ENCODE results near the gene MRTFA.
"Not testable (repeated sequence)": the region's sequence is repeated elsewhere in the genome, so short reads cannot be mapped to it uniquely, and the experiment has no call there.

The MRTFA gene

GRCh38 chr22:40509401-40510134, 127.0 kb downstream of the MRTFA start:
- peak; percentile 36 for FAIRE-seq

GRCh38 chr22:40508046-40508445, 128.5 kb downstream of the MRTFA start:
- not testable (repeated sequence) for FAIRE-seq; DNase-seq (ENCODE audit: insufficient read length)

More at GRCh38 chr22:40509401-40510134, 127.0 kb downstream of the MRTFA start:
- TF ChIP-seq POLR2AphosphoS5 (IDR thresholded peaks at IDR 0.05; ENCODE audit: low read depth, low read length), result no peak
- no peak for TF ChIP-seq TAF1 (IDR thresholded peaks at IDR 0.05; ENCODE audit: borderline replicate concordance, low read depth, low read length)
- TF ChIP-seq POLR2A (IDR thresholded peaks at IDR 0.05; ENCODE audit: low read depth, low read length), result no peak
- no peak for DNase-seq (ENCODE audit: insufficient read length)

GRCh38 chr22:40507491-40507890, 129.0 kb downstream of the MRTFA start:
- TF ChIP-seq TAF1 (IDR thresholded peaks at IDR 0.05; ENCODE audit: borderline replicate concordance, low read depth, low read length), result no peak
- no peak for TF ChIP-seq POLR2AphosphoS5 (IDR thresholded peaks at IDR 0.05; ENCODE audit: low read depth, low read length)
- no peak for TF ChIP-seq POLR2A (IDR thresholded peaks at IDR 0.05; ENCODE audit: low read depth, low read length)
- DNase-seq (ENCODE audit: insufficient read length), result no peak
- FAIRE-seq, result no peak

GRCh38 chr22:40506762-40507161, 129.8 kb downstream of the MRTFA start:
- no peak for FAIRE-seq
- DNase-seq (ENCODE audit: insufficient read length), result no peak
- TF ChIP-seq POLR2A (IDR thresholded peaks at IDR 0.05; ENCODE audit: low read depth, low read length) (no peak), POLR2AphosphoS5 (IDR thresholded peaks at IDR 0.05; ENCODE audit: low read depth, low read length) (no peak), TAF1 (IDR thresholded peaks at IDR 0.05; ENCODE audit: borderline replicate concordance, low read depth, low read length) (no peak)

GRCh38 chr22:40504285-40505249, 132.0 kb downstream of the MRTFA start:
- DNase-seq (ENCODE audit: insufficient read length), result no peak
- FAIRE-seq, result no peak
- TF ChIP-seq POLR2AphosphoS5 (IDR thresholded peaks at IDR 0.05; ENCODE audit: low read depth, low read length), result no peak
- no peak for TF ChIP-seq POLR2A (IDR thresholded peaks at IDR 0.05; ENCODE audit: low read depth, low read length)
- no peak for TF ChIP-seq TAF1 (IDR thresholded peaks at IDR 0.05; ENCODE audit: borderline replicate concordance, low read depth, low read length)

GRCh38 chr22:40502919-40503318, 133.6 kb downstream of the MRTFA start:
- DNase-seq (ENCODE audit: insufficient read length) (no peak), FAIRE-seq (no peak)
- TF ChIP-seq TAF1 (IDR thresholded peaks at IDR 0.05; ENCODE audit: borderline replicate concordance, low read depth, low read length) (no peak), POLR2A (IDR thresholded peaks at IDR 0.05; ENCODE audit: low read depth, low read length) (no peak), POLR2AphosphoS5 (IDR thresholded peaks at IDR 0.05; ENCODE audit: low read depth, low read length) (no peak)

- DNase-seq (ENCODE audit: insufficient read length); FAIRE-seq: not testable (repeated sequence)
These were observed 136.1 kb downstream of the MRTFA start for GRCh38 chr22:40500465-40500786.

- no peak for FAIRE-seq
- peak; percentile 26 for DNase-seq (ENCODE audit: insufficient read length)
These were observed 137.3 kb downstream of the MRTFA start for GRCh38 chr22:40499209-40499623.

GRCh38 chr22:40498420-40499208, 137.9 kb downstream of the MRTFA start:
- DNase-seq (ENCODE audit: insufficient read length), result no peak
- FAIRE-seq, result peak; percentile 78
- no peak for TF ChIP-seq POLR2AphosphoS5 (IDR thresholded peaks at IDR 0.05; ENCODE audit: low read depth, low read length)
- no peak for TF ChIP-seq TAF1 (IDR thresholded peaks at IDR 0.05; ENCODE audit: borderline replicate concordance, low read depth, low read length)
- no peak for TF ChIP-seq POLR2A (IDR thresholded peaks at IDR 0.05; ENCODE audit: low read depth, low read length)

More at GRCh38 chr22:40499209-40499623, 137.3 kb downstream of the MRTFA start:
- no peak for TF ChIP-seq TAF1 (IDR thresholded peaks at IDR 0.05; ENCODE audit: borderline replicate concordance, low read depth, low read length)
- no peak for TF ChIP-seq POLR2AphosphoS5 (IDR thresholded peaks at IDR 0.05; ENCODE audit: low read depth, low read length)
- TF ChIP-seq POLR2A (IDR thresholded peaks at IDR 0.05; ENCODE audit: low read depth, low read length), result no peak

GRCh38 chr22:40493441-40493840, 143.1 kb downstream of the MRTFA start:
- no peak for FAIRE-seq
- TF ChIP-seq POLR2A (IDR thresholded peaks at IDR 0.05; ENCODE audit: low read depth, low read length) (no peak), POLR2AphosphoS5 (IDR thresholded peaks at IDR 0.05; ENCODE audit: low read depth, low read length) (no peak), TAF1 (IDR thresholded peaks at IDR 0.05; ENCODE audit: borderline replicate concordance, low read depth, low read length) (no peak)
- DNase-seq (ENCODE audit: insufficient read length), result no peak

GRCh38 chr22:40491990-40492631, 144.4 kb downstream of the MRTFA start:
- TF ChIP-seq POLR2AphosphoS5 (IDR thresholded peaks at IDR 0.05; ENCODE audit: low read depth, low read length) (no peak), TAF1 (IDR thresholded peaks at IDR 0.05; ENCODE audit: borderline replicate concordance, low read depth, low read length) (no peak), POLR2A (IDR thresholded peaks at IDR 0.05; ENCODE audit: low read depth, low read length) (no peak)
- DNase-seq (ENCODE audit: insufficient read length) (peak; percentile 34), FAIRE-seq (peak; percentile 96)
